HepG2 (cell line): ENCODE measurements around the gene TXNRD2.

Experiments used
- CREB1 ChIP-seq, 2 experiments: fragments of 450-650 bp in 1 of 2; IDR thresholded peaks; 2 replicates each; pipeline ENCODE4 v1.6.1; 2016 to 2017; ENCODE audit warnings: control low read depth in 1 of 2, mild to moderate bottlenecking in 1 of 2, missing compliant biosample characterization in 1 of 2, missing genetic modification characterization in 1 of 2
- NAIF1 ChIP-seq: sonication (generic); formaldehyde crosslinking; IDR thresholded peaks from 2 replicates; pipeline ENCODE4 v1.5.0; 2020; ENCODE audit warnings: mild to moderate bottlenecking, missing genetic modification reagents, borderline replicate concordance
- PHF8 ChIP-seq: sonication (generic); formaldehyde crosslinking; IDR thresholded peaks from 2 replicates; pipeline ENCODE4 v1.5.0; 2020; ENCODE audit warnings: missing genetic modification reagents
- TBP ChIP-seq: sonication (generic); formaldehyde crosslinking; IDR thresholded peaks from 2 replicates; pipeline ENCODE4 v1.5.0; 2020; ENCODE audit warnings: missing genetic modification reagents
- ZNF253 ChIP-seq: sonication (generic); formaldehyde crosslinking; IDR thresholded peaks from 2 replicates; pipeline ENCODE4 v1.8.0; 2022; ENCODE audit warnings: mild to moderate bottlenecking, missing genetic modification reagents, borderline replicate concordance
- TF ChIP-seq, protein P1 (sequence below): sonication (generic); formaldehyde crosslinking; IDR thresholded peaks from 2 replicates; pipeline ENCODE4 v1.5.0; 2020; ENCODE audit warnings: mild to moderate bottlenecking, missing genetic modification reagents, moderate library complexity
- TF ChIP-seq, protein P2 (sequence below): sonication (generic); formaldehyde crosslinking; IDR thresholded peaks from 2 replicates; pipeline ENCODE4 v1.5.1; 2020; ENCODE audit warnings: missing genetic modification reagents, mild to moderate bottlenecking, borderline replicate concordance
- TF ChIP-seq, protein P3 (sequence below): sonication (generic); formaldehyde crosslinking; IDR thresholded peaks from 2 replicates; pipeline ENCODE4 v1.4.0; 2020; ENCODE audit warnings: low read depth, mild to moderate bottlenecking, missing genetic modification reagents
- TF ChIP-seq, protein P4 (sequence below): sonication (generic); formaldehyde crosslinking; IDR thresholded peaks from 2 replicates; pipeline ENCODE4 v1.5.0; 2020; ENCODE audit warnings: missing genetic modification reagents

DNA sequence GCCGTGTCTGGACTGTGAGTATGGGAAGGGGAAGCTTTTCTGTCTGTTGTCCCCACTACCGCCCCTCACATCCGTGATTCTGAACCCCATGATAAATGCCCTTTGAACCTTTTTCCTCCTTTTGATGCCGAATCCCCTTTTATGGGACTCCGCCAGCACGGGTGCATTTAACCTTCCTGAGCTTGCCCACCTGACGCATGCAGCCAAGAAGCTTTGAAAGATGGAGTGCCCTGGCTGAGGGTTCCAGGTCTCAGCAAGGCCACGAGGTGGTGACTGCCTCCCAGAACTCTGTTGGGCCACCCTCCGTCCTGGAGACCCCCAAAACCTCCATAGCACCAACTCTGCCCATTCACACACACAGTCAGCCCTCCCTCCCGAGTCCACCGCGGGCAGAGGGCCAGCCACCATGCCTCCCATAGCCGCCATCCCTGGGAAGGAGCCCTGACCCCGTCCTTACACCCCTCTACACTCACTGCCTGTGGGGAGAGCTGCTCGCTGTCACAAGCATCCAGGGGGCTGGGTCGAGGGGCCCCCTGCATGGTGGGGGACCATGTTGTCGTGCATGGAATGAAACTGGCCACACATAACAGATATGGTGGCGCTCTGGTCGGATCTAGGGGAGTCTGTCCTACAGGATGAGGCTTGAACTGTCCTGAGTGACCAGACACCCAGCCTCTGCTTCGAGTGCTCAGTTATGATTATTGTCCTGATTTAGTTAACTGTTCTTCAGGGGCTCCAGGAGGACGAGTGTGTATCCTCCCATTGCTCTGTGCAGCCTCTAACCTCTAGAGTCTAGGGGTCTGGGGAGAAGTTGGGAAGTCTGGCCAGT is 868 bp downstream of the TXNRD2 start:
- TF ChIP-seq, protein P1, sequence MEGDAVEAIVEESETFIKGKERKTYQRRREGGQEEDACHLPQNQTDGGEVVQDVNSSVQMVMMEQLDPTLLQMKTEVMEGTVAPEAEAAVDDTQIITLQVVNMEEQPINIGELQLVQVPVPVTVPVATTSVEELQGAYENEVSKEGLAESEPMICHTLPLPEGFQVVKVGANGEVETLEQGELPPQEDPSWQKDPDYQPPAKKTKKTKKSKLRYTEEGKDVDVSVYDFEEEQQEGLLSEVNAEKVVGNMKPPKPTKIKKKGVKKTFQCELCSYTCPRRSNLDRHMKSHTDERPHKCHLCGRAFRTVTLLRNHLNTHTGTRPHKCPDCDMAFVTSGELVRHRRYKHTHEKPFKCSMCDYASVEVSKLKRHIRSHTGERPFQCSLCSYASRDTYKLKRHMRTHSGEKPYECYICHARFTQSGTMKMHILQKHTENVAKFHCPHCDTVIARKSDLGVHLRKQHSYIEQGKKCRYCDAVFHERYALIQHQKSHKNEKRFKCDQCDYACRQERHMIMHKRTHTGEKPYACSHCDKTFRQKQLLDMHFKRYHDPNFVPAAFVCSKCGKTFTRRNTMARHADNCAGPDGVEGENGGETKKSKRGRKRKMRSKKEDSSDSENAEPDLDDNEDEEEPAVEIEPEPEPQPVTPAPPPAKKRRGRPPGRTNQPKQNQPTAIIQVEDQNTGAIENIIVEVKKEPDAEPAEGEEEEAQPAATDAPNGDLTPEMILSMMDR (CRISPR knock-in tag): 0 out of 2 replicates have a peak, but pooled peaks have one; percentile 11
- no peak for TF ChIP-seq TBP (CRISPR knock-in tag)
- TF ChIP-seq ZNF253 (CRISPR knock-in tag): 0 out of 2 replicates have a peak, but pooled peaks have one; percentile 65
- TF ChIP-seq CREB1 (IDR thresholded peaks at IDR 0.05): no peak
- TF ChIP-seq CREB1 (CRISPR knock-in tag; IDR thresholded peaks at IDR 0.05): no peak
- TF ChIP-seq NAIF1 (CRISPR knock-in tag): no peak
- TF ChIP-seq PHF8 (CRISPR knock-in tag): no peak
- TF ChIP-seq, protein P2, sequence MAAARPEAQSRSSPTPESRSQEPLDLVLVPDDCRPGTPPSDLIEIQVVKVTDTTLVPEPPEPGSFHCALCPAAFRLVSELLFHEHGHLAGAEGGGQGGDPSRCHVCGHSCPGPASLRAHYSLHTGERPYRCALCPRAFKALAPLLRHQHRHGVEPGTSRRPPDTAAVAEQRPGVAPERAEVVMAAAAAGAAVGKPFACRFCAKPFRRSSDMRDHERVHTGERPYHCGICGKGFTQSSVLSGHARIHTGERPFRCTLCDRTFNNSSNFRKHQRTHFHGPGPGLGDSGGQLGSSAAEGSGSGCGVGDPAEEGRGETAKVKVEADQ (CRISPR knock-in tag): no peak
- TF ChIP-seq, protein P3, sequence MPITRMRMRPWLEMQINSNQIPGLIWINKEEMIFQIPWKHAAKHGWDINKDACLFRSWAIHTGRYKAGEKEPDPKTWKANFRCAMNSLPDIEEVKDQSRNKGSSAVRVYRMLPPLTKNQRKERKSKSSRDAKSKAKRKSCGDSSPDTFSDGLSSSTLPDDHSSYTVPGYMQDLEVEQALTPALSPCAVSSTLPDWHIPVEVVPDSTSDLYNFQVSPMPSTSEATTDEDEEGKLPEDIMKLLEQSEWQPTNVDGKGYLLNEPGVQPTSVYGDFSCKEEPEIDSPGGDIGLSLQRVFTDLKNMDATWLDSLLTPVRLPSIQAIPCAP: no peak
- TF ChIP-seq, protein P4, sequence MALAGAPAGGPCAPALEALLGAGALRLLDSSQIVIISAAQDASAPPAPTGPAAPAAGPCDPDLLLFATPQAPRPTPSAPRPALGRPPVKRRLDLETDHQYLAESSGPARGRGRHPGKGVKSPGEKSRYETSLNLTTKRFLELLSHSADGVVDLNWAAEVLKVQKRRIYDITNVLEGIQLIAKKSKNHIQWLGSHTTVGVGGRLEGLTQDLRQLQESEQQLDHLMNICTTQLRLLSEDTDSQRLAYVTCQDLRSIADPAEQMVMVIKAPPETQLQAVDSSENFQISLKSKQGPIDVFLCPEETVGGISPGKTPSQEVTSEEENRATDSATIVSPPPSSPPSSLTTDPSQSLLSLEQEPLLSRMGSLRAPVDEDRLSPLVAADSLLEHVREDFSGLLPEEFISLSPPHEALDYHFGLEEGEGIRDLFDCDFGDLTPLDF (CRISPR knock-in tag): no peak
